Endometrial microvascular endothelial cells (primary cell): ENCODE measurements around the gene EVI2A. TPM values are rescaled to one million over a fixed set of nuclear protein-coding genes. Genes with fewer than 3 reads are reported as not detected.

Experiments
- in situ Hi-C: cut with HindIII; loops from 2 replicates; pipeline ENCODE4 v1.10.0; 2017; ENCODE audit warnings: low sequenced_read_pairs, low pct_unique_long_range_greater_than_20kb; ENCODE audit errors: inconsistent ontology term
- total RNA-seq: library from RNA; depleted of rRNA; stranded (reverse); fragments of >200 nt; gene quantifications from one replicate; pipeline ENCODE4 v1.2.3, GENCODE V29; 2015; ENCODE audit errors: inconsistent ontology term

Gene EVI2A
- total RNA-seq, 1 donor from 2014 or later = 3.6 TPM

DNA sequence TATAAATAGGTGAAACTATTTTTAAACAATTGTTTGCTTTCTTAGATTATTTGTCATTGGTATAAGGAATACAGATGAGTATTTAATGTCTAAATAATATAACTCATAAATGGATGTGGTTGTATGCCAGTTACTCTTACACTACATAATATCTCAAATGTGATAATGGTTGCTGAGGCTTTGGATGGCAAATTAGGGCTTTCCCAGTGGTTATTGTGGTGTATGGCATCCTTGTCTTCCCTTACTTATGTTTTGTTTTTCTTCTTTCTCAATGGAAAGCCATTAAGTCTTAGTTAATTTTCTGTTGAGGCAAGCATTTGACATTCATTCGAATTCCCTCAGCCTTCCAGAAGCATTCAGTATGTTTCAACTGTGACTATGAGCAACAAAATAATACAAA, 34.8 kb downstream of the EVI2A start:
- in situ Hi-C loops = no loop called here

DNA sequence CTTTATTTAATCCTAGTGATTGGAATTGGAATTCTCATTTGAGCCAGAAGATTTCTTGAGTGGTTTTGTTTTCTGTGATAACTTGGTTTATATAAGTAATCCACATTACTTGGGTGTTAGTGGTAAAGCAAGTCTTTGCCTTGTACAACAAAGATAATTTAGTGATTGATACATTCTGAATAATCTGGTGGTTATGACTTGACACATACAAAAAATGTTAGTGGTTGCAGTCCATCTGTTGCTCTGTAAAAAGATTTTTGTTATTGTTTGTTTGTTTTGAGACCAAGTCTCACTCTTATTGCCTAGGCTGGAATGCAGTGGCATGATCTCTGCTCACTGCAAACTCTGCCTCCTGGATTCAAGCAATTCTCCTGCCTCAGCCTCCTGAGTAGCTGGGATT, 37.6 kb downstream of the EVI2A start:
- in situ Hi-C loops = no loop called here

DNA sequence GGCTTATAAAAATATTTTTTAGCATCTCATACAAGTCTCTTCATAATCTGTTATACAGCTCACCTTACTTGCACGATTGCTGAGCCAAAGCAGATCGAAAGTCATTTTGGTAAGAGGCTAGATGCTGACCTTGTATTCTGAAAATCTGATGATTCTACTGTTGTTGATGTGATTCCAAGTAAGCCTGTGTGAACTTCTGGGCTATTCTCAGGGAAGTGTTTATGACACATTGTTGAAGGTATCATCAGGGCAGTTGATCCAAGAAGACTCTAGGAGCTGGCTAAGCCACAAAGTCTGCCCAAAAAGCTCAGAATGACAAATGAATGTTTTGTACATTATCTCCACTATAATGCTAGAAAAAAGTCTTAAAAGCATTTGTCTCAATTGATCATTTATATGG, 40.4 kb downstream of the EVI2A start:
- in situ Hi-C loops = no loop called here

DNA sequence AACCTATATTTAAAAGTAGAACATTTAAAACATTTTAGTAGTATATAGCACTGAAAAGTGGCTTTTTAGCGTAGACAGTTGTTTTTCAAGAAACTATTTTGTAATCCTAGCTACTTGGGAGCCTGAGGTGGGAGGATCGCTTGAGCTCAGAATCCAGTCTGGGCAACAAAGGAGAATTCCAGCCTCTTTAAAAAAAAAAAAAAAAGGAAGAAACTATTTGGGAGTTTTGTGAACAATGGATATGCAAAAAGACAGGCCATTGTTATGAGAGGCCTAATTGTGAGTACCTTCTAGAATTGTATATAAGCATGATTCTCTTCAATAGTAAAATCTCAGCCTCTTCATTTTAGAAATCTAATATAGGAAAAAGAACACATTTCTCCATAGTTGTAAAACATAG, 42.0 kb downstream of the EVI2A start:
- in situ Hi-C loops = no loop called here

DNA sequence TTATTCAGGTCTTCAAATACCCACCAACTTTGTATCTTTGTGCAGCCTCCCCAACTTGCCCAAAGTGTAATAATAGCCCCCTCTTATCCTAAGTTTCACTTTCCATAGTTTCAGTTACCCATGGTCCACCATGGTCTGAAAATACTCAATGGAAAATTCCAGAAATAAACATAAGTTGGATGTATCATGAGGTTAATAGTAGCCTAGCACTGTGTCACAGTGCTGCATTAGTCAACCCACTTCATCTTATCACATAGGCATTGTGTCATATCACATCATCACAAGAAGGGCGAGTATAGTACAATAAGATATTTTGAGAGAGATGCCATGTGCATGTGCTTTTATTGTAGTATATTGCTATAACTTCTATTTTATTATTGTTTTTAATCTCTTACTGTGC, 46.3 kb downstream of the EVI2A start:
- in situ Hi-C loops = no loop called here

DNA sequence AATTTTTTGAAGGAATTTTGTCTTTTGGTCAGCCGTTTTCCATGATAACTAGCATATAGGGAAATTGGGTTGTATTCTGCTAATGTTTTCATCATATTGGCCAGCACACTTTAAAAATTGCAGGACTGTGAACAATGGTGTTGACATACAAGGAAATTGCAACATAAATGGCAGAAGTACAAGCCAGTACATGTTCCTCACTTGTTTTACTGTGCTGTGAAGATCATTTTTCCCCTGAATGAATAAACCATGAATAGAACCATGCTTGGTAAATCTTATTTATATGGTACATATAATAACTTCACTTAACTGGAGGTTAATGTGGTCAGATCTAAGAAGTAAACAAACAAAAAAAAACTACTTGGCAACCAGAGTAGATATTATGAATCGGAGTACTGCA, 47.2 kb downstream of the EVI2A start:
- in situ Hi-C loops = no loop called here

DNA sequence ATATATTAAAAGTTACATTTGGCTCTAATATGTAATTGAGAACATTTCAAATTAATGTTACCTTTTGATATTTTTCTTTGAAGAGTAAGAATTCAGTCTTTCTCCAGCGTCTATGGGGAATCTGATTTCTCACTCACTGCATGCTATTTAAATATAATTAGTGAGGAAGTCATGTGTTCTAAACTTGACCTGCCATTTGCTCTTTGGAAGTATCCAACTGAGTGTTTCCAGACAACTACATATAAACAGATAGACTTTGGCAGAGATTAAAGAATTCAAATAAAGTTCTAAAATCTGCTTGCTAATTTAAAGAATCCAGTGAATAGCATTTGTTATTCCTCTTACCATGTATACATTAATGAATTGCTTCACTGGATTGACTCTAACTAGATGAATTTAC, 47.9 kb downstream of the EVI2A start:
- in situ Hi-C loops = no loop called here

DNA sequence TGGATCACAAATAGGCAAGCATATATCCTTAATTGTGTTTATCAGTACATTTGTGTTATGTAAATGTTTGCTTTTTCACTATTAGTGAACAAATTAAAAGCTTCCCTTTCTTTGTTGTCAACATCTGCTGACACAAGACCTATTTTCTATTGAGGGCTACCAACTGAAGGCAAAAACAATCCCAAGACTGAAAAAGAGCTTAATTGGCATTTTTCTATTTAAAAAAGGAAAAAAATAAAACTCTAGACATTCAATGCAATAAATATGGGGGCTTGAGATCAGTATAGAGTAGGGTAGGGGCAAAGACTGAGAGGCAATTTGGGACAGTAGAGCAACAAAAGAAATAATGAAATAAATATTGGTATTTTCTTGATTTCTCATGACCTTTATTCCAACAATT, 48.6 kb downstream of the EVI2A start:
- in situ Hi-C loops = no loop called here

DNA sequence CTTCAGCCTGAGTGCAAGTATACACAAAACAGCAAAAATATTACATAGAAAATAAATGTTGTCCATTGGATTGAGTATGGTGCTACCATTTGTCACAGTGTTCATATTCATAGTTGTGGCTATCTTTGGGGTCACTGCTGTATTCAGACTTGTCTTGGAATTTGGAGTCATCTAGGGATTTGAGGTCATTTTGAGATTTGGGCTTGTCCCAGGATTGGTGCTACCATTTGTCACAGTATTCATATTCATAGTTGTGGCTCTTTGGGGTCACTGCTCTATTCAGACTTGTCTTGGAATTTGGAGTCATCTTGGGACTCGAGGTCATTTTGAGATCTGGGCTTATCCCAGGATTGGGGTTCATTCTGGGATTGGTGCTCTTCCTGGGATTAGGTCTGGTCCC, 49.2 kb downstream of the EVI2A start:
- in situ Hi-C loops = no loop called here

DNA sequence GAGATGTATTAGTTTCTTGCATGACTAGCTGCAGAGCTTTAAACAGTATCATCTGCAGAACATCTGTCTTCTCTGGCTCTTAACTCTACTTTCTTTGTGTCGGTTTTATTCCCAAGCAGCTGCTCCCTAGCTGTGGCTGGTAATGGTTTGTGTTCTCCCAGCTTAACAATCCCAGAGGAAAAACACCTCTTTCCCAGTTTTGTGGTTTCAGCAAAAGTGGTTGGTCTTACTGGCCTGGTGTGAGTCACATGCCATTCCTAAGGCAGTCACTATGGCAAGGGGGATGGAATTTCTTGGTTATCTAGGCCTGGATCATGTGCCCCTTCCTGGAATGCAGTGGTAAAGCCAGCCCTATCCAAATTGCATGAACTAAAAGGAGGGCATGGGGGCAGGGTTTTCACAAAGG, 51.8 kb downstream of the EVI2A start:
- in situ Hi-C loops = no loop called here

DNA sequence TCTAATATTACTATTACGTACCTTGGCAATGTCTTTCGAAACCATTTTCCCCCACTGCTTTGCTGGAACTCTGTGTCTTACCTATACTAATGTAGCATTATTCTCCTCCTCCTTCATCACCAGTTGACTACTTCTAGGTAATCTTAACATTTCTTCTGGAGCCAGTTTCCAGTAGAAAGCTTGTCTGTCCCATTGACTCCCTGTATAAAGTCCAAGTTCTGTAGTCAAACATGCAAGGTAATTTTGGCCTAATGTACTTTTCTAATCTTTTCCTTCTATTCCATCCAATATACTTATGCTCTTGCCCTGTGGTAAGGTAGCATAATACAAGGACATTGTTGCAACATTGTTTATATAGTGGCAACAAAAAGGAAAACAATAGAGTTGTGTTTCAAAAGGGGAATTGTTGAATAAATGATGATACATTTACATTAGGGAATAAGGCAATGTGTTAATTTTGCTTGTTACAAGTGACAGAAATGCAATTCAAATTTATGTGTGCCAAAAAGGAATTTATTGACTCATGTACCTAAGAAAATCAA, 52.3 kb downstream of the EVI2A start:
- in situ Hi-C loops = no loop called here

Other genes with a start within 250 kb of the EVI2A start
- 13.0 TPM for gene NF1, start 226.6 kb downstream of the EVI2A start, total RNA-seq
- not detected for gene OMG, start 24.4 kb downstream of the EVI2A start, total RNA-seq
- 9.6 TPM for gene EVI2B, start 7.6 kb downstream of the EVI2A start, total RNA-seq
- gene RAB11FIP4, start 70.1 kb upstream of the EVI2A start, total RNA-seq = not detected